HepG2 (cell line): ENCODE data around the gene ITSN2. TPM values are rescaled to one million over a fixed set of nuclear protein-coding genes. Genes with fewer than 3 reads are reported as not detected.

Experiments used
- ATAC-seq: fragments of 200-7000 bp; cut with Tn5 transposase; 3 replicates; pipeline ENCODE4 v1.9.1; 2020; ENCODE audit warnings: mild to moderate bottlenecking, moderate library complexity
- BruUV-seq: library from RNA; stranded (reverse); fragments of 400-500 nt; replicated peaks from 2 replicates; lab custom pipeline; 2021; lab: Mats Ljungman, UMichigan
- CTCF ChIA-PET: fragments of 300-600 bp; formaldehyde crosslinking; extraction: SDS; loops from one replicate; lab custom pipeline; 2021; ENCODE audit warnings: low total read pairs, inconsistent platforms, low intra/inter-chr PET ratio; lab: Yijun Ruan, JAX
- POLR2A ChIA-PET: fragments of 350-600 bp; sonication (Branson Sonifier 250); formaldehyde crosslinking; loops from one replicate; lab custom pipeline; 2020; ENCODE audit warnings: antibody characterized with exemption, inconsistent platforms; lab: Yijun Ruan, JAX
- DNase-seq: peaks from one replicate; pipeline ENCODE4 v3.0.0-alpha.2; 2015; ENCODE audit warnings: low spot score
- FAIRE-seq: peaks from 3 replicates; lab custom pipeline; 2011; peaks lifted over from hg19 to GRCh38; lab: Jason Lieb, UNC
- H2AFZ ChIP-seq: one replicate; pipeline ENCODE4 v1.6.1; 2011; ENCODE audit warnings: low read length, inconsistent platforms
- H3K27ac ChIP-seq: fragments of 300-600 bp; 3 replicates; pipeline ENCODE4 v1.8.0; 2011; ENCODE audit warnings: mixed run types, mild to moderate bottlenecking, mixed read lengths, low read length, inconsistent platforms; ENCODE audit not compliant: insufficient read depth; ENCODE audit errors: extremely low read length
- H3K27me3 ChIP-seq, 2 experiments: fragments of 200-600 bp in 1 of 2; 2 replicates in 1 of 2; 3 replicates in 1 of 2; pipeline versions ENCODE4 v1.6.0 to v1.8.0; 2011; ENCODE audit warnings: low read length in 2 of 2, mild to moderate bottlenecking in 2 of 2, moderate library complexity in 2 of 2, inconsistent platforms in 1 of 2; ENCODE audit not compliant: insufficient read depth in 2 of 2, control insufficient read depth in 1 of 2
- H3K36me3 ChIP-seq, 2 experiments: fragments of 200-600 bp in 1 of 2; replicated peaks in 1 of 2; 2 replicates in 1 of 2; 3 replicates in 1 of 2; pipeline versions ENCODE4 v1.5.1 to v1.8.0; 2011; ENCODE audit warnings: low read length in 2 of 2, inconsistent platforms in 1 of 2; ENCODE audit not compliant: insufficient read depth in 2 of 2, control insufficient read depth in 1 of 2
- H3K4me1 ChIP-seq: 2 replicates; pipeline ENCODE4 v1.5.1; 2012; ENCODE audit warnings: low read length, inconsistent platforms; ENCODE audit not compliant: insufficient read depth
- H3K4me2 ChIP-seq: 2 replicates; pipeline ENCODE4 v1.6.0; 2011; ENCODE audit warnings: low read depth, low read length, inconsistent platforms
- H3K4me3 ChIP-seq, 3 experiments: fragments of 200-600 bp in 1 of 3; sonication (generic), shearing (Covaris generic) in 1 of 3; replicated peaks in 1 of 3; 2 replicates each; pipeline ENCODE4 v1.5.1; 2011 to 2016; ENCODE audit warnings: low read length in 3 of 3, inconsistent platforms in 2 of 3, low read depth in 2 of 3, mild to moderate bottlenecking in 2 of 3, control low read depth in 1 of 3, mixed read lengths in 1 of 3; ENCODE audit not compliant: insufficient read depth in 1 of 3
- H3K79me2 ChIP-seq: one replicate; pipeline ENCODE4 v1.6.1; 2011; ENCODE audit warnings: low read length, inconsistent platforms; ENCODE audit not compliant: insufficient read depth
- H3K9ac ChIP-seq: 2 replicates; pipeline ENCODE4 v1.6.0; 2011; ENCODE audit warnings: mild to moderate bottlenecking, low read depth, low read length, inconsistent platforms; ENCODE audit not compliant: insufficient read depth
- H3K9me3 ChIP-seq: 2 replicates; pipeline ENCODE4 v1.5.1; 2012; ENCODE audit warnings: mild to moderate bottlenecking, low read length
- H4K20me1 ChIP-seq: 2 replicates; pipeline ENCODE4 v1.6.0; 2011; ENCODE audit warnings: inconsistent platforms, mild to moderate bottlenecking, low read length, moderate library complexity; ENCODE audit not compliant: insufficient read depth
- HNRNPL ChIP-seq: fragments of 200-400 bp; formaldehyde crosslinking; IDR thresholded peaks from 2 replicates; pipeline ENCODE4 v1.6.1; 2017; ENCODE audit warnings: mild to moderate bottlenecking, low read depth, low read length
- IRF1 ChIP-seq: sonication (generic); formaldehyde crosslinking; IDR thresholded peaks from 2 replicates; pipeline ENCODE4 v1.4.0; 2020; ENCODE audit warnings: low read depth, mild to moderate bottlenecking, missing genetic modification reagents
- THAP7 ChIP-seq: sonication (generic); formaldehyde crosslinking; IDR thresholded peaks from 2 replicates; pipeline ENCODE4 v1.8.1; 2023; ENCODE audit warnings: mild to moderate bottlenecking, missing genetic modification reagents
- ZFP62 ChIP-seq: sonication (generic); formaldehyde crosslinking; IDR thresholded peaks from 2 replicates; pipeline ENCODE4 v1.4.0; 2020; ENCODE audit warnings: missing genetic modification reagents
- ZNF121 ChIP-seq: sonication (generic); formaldehyde crosslinking; IDR thresholded peaks from 2 replicates; pipeline ENCODE4 v1.5.0; 2020; ENCODE audit warnings: mild to moderate bottlenecking, missing genetic modification reagents
- ZNF20 ChIP-seq: sonication (generic); formaldehyde crosslinking; IDR thresholded peaks from 2 replicates; pipeline ENCODE4 v1.4.0; 2020; ENCODE audit warnings: mild to moderate bottlenecking, moderate library complexity, missing genetic modification reagents
- ZNF362 ChIP-seq: sonication (generic); formaldehyde crosslinking; IDR thresholded peaks from 2 replicates; pipeline ENCODE4 v1.4.0; 2020; ENCODE audit warnings: missing genetic modification reagents, mild to moderate bottlenecking, borderline replicate concordance
- ZNF550 ChIP-seq: sonication (generic); formaldehyde crosslinking; IDR thresholded peaks from 2 replicates; pipeline ENCODE4 v1.4.0; 2020; ENCODE audit warnings: mild to moderate bottlenecking, missing genetic modification reagents, borderline replicate concordance
- ZNF615 ChIP-seq: sonication (generic); formaldehyde crosslinking; IDR thresholded peaks from 2 replicates; pipeline ENCODE4 v1.5.0; 2020; ENCODE audit warnings: mild to moderate bottlenecking, missing genetic modification reagents, borderline replicate concordance
- ZNF749 ChIP-seq: sonication (generic); formaldehyde crosslinking; IDR thresholded peaks from 2 replicates; pipeline ENCODE4 v1.8.0; 2022; ENCODE audit warnings: mild to moderate bottlenecking, missing genetic modification reagents, moderate library complexity, borderline replicate concordance
- ZSCAN25 ChIP-seq: sonication (generic); formaldehyde crosslinking; IDR thresholded peaks from 2 replicates; pipeline ENCODE4 v1.8.0; 2022; ENCODE audit warnings: mild to moderate bottlenecking, missing genetic modification reagents
- WGBS: methylation state at CpG from one replicate; pipeline ENCODE4 v1.1.6; 2017; ENCODE audit warnings: low lambda C conversion rate; 5-methylcytosine and 5-hydroxymethylcytosine counted together
- in situ Hi-C: cut with HindIII; loops from 2 replicates; pipeline ENCODE4 v1.10.0; 2017; ENCODE audit warnings: low pct_unique_long_range_greater_than_20kb; ENCODE audit not compliant: extremely low pct_ligation_motif_present
- intact Hi-C: fragments of 100-400 bp; cut with micrococcal nuclease; formaldehyde crosslinking; loops from one replicate; pipeline ENCODE4 v1.10.0; 2022; ENCODE audit not compliant: unreplicated experiment
- polyA plus RNA-seq, 8 experiments: library from polyadenylated mRNA; depleted of rRNA in 3 of 8; stranded (reverse) in 7 of 8; unstranded in 1 of 8; fragments of >200 nt; fragmentation: Illumina TruSeq in 4 of 8; extraction: Trizol in 4 of 8; gene quantifications; 2 replicates each; pipeline versions ENCODE4 v1.2.1 to v1.2.3, GENCODE V29; 2011 to 2016; ENCODE audit warnings: low read depth in 4 of 8, missing spikeins in 1 of 8, mixed read lengths in 1 of 8; ENCODE audit not compliant: insufficient read depth in 1 of 8
- total RNA-seq, 5 experiments: library from RNA; depleted of rRNA; stranded (reverse); fragments of >200 nt; fragmentation: Illumina TruSeq; extraction: Trizol; gene quantifications; 2 replicates each; pipeline ENCODE4 v1.2.3, GENCODE V29; 2016; ENCODE audit warnings: low read depth in 1 of 5
- TF ChIP-seq, protein P1 (sequence below): sonication (generic); formaldehyde crosslinking; IDR thresholded peaks from 2 replicates; pipeline ENCODE4 v1.5.0; 2020; ENCODE audit warnings: missing genetic modification reagents

The ITSN2 gene
- total and polyA plus RNA-seq, 2 of the 13 experiments (the other 11 are each of a cell fraction or from before 2014, with no cell fraction given), result 26.0 to 26.6 TPM

GRCh38 chr2:24354395-24354794 lies 5.9 kb downstream of the ITSN2 start:
- no peak overlapping the region for H3K27ac ChIP-seq
- no peaks in the 10 kb centered on the region for H3K36me3 ChIP-seq
- no peak overlapping the region for H3K4me3 ChIP-seq
- CTCF ChIA-PET, result no interaction called here
- TF ChIP-seq ZNF121, result no peak
- TF ChIP-seq, protein P1, sequence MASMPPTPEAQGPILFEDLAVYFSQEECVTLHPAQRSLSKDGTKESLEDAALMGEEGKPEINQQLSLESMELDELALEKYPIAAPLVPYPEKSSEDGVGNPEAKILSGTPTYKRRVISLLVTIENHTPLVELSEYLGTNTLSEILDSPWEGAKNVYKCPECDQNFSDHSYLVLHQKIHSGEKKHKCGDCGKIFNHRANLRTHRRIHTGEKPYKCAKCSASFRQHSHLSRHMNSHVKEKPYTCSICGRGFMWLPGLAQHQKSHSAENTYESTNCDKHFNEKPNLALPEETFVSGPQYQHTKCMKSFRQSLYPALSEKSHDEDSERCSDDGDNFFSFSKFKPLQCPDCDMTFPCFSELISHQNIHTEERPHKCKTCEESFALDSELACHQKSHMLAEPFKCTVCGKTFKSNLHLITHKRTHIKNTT (CRISPR knock-in tag), result no peak
- TF ChIP-seq, all 625 proteins: peak for 0
- no peak for FAIRE-seq
- H3K4me1 ChIP-seq, result peaks cover 17% of the 10 kb centered on the region
- H3K9me3 ChIP-seq, result no peaks in the 10 kb centered on the region
- ATAC-seq, result no peak
- no peak overlapping the region for H2AFZ ChIP-seq
- H3K27me3 ChIP-seq, result no peaks in the 10 kb centered on the region
- H4K20me1 ChIP-seq, result no peaks in the 10 kb centered on the region
- DNase-seq, result no peak
- in situ Hi-C loops, result no loop called here
- POLR2A ChIA-PET, result no interaction called here
- H3K4me2 ChIP-seq, result no peak overlapping the region
- no peak overlapping the region for H3K9ac ChIP-seq
- WGBS, result 93% methylated on average over 3 of the region's 3 CpGs
- intact Hi-C loops, result no loop called here
- peaks cover 73% of the 10 kb centered on the region for H3K79me2 ChIP-seq
- BruUV-seq, result no TSS peak

DNA sequence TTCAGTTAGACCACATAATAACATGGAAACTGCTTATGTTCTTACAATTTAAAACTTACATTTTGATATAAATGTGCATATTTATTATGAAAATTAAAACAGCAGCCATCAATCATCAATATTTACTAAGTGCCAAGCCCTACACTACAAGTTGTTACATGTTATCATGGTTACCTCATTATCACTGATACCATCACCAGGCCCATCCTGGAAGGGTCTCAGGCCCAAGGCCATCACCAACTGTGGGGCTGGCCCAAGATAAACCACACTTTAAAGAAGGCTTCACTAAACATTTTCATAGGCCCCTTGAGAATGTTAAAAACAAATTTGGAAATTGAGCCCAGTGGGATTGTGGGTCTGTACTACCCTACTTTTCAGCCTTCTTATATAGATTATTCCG lies 6.4 kb downstream of the ITSN2 start:
- H3K9ac ChIP-seq, result no peak overlapping the region
- no peak for ATAC-seq
- no peak overlapping the region for H3K4me3 ChIP-seq
- no peak overlapping the region for H2AFZ ChIP-seq
- intact Hi-C loops (no loop called here), in situ Hi-C loops (no loop called here)
- H3K4me2 ChIP-seq, result no peak overlapping the region
- no peak for DNase-seq
- FAIRE-seq, result no peak
- H4K20me1 ChIP-seq, result no peaks in the 10 kb centered on the region
- TF ChIP-seq THAP7 (CRISPR knock-in tag) (no peak), ZFP62 (CRISPR knock-in tag) (no peak), ZNF615 (CRISPR knock-in tag) (no peak), IRF1 (no peak), HNRNPL (no peak), ZSCAN25 (CRISPR knock-in tag) (no peak), ZNF749 (CRISPR knock-in tag) (no peak), ZNF550 (CRISPR knock-in tag) (no peak), ZNF362 (no peak), ZNF20 (CRISPR knock-in tag) (no peak)
- H3K79me2 ChIP-seq, result peaks cover 72% of the 10 kb centered on the region
- peaks cover 13% of the 10 kb centered on the region for H3K4me1 ChIP-seq
- BruUV-seq, result no TSS peak
- CTCF ChIA-PET, result no interaction called here
- 98% methylated on average over 1 of the region's 1 CpG for WGBS
- no peaks in the 10 kb centered on the region for H3K27me3 ChIP-seq
- H3K36me3 ChIP-seq, result no peaks in the 10 kb centered on the region
- POLR2A ChIA-PET, result no interaction called here
- H3K9me3 ChIP-seq, result no peaks in the 10 kb centered on the region
- H3K27ac ChIP-seq, result no peak overlapping the region
